Measurements from ENCODE around the gene TRPV2.

The TRPV2 gene

GRCh38 chr17:16473044-16474011, 58.0 kb downstream of the TRPV2 start:
- in situ Hi-C loops (cut with HindIII; ENCODE audit: low sequenced_read_pairs): no loop called here

- in situ Hi-C loops (cut with HindIII; ENCODE audit: low sequenced_read_pairs): no loop called here
Measured at GRCh38 chr17:16474012-16474725, 58.8 kb downstream of the TRPV2 start.

- in situ Hi-C loops (cut with HindIII; ENCODE audit: low sequenced_read_pairs): loop anchor here (5.0 kb wide), 1 partner anchor 47 kb away; no protein-coding TSS in a partner anchor
Measured at GRCh38 chr17:16475179-16475704, 59.9 kb downstream of the TRPV2 start.

- in situ Hi-C loops (cut with HindIII; ENCODE audit: low sequenced_read_pairs): loop anchor here (5.0 kb wide), 1 partner anchor 45 kb away; no protein-coding TSS in a partner anchor
Measured at GRCh38 chr17:16477255-16477654, 61.9 kb downstream of the TRPV2 start.

- in situ Hi-C loops (cut with HindIII; ENCODE audit: low sequenced_read_pairs): loop anchor here (5.0 kb wide), 1 partner anchor 45 kb away; no protein-coding TSS in a partner anchor
Measured at GRCh38 chr17:16477666-16478065, 62.3 kb downstream of the TRPV2 start.

- in situ Hi-C loops (cut with HindIII; ENCODE audit: low sequenced_read_pairs): loop anchor here (5.0 kb wide), 1 partner anchor 44 kb away; no protein-coding TSS in a partner anchor
Measured at GRCh38 chr17:16478649-16479048, 63.3 kb downstream of the TRPV2 start.

- in situ Hi-C loops (cut with HindIII; ENCODE audit: low sequenced_read_pairs): loop anchor here (5.0 kb wide), 1 partner anchor 43 kb away; no protein-coding TSS in a partner anchor
Measured at GRCh38 chr17:16479264-16479663, 63.9 kb downstream of the TRPV2 start.

- in situ Hi-C loops (cut with HindIII; ENCODE audit: low sequenced_read_pairs): no loop called here
Measured at GRCh38 chr17:16480995-16481394, 65.6 kb downstream of the TRPV2 start.

GRCh38 chr17:16482253-16482652, 66.9 kb downstream of the TRPV2 start:
- in situ Hi-C loops (cut with HindIII; ENCODE audit: low sequenced_read_pairs): no loop called here

GRCh38 chr17:16483021-16483645, 67.8 kb downstream of the TRPV2 start:
- in situ Hi-C loops (cut with HindIII; ENCODE audit: low sequenced_read_pairs): no loop called here

GRCh38 chr17:16484445-16485175, 69.2 kb downstream of the TRPV2 start:
- in situ Hi-C loops (cut with HindIII; ENCODE audit: low sequenced_read_pairs): no loop called here
